ENCODE results near the gene LSM12.

Gene LSM12

GRCh38 chr17:44084921-44085320, 18.4 kb upstream of the LSM12 start:
- H3K4me3 ChIP-seq (ENCODE audit: insufficient read depth, low read depth, low read length, poor library complexity, severe bottlenecking), result no peak overlapping the region
- H3K27ac ChIP-seq (ENCODE audit: insufficient read depth, low read length, poor library complexity, severe bottlenecking), result no peak overlapping the region
- H3K9me3 ChIP-seq (ENCODE audit: control insufficient read depth, low read length), result no peaks in the 10 kb centered on the region
- peaks cover 41% of the 10 kb centered on the region for H3K36me3 ChIP-seq (ENCODE audit: control insufficient read depth, insufficient read depth, low read length)
- no peak for DNase-seq
- no peaks in the 10 kb centered on the region for H3K27me3 ChIP-seq (replicated peaks; ENCODE audit: control insufficient read depth, insufficient read depth, low read length, poor library complexity, severe bottlenecking)
- no peaks in the 10 kb centered on the region for H3K4me1 ChIP-seq (ENCODE audit: control insufficient read depth, insufficient read depth, low read length, poor library complexity, severe bottlenecking)

DNA sequence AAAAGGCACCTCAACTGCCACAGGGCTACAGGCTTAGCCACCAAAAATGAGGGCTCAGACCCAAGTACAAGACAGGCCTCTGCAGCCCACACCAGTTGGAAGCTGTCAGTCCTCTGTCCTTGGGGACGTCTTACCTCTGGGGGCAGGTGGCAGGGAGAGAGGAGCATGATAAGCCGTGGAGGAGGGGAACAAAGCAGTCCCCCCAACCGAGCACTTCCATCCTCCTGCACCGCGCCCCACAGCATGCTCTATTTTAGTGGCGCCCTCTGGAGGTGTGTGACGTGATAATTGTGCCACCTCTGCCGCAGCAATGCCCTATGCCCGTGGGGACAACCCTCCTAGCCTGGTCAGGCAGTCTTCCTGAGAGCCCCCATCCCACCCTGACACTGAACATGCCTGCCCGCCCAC, 17.7 kb upstream of the LSM12 start:
- Histone ChIP-seq H3K4me3 (ENCODE audit: insufficient read depth, low read depth, low read length, poor library complexity, severe bottlenecking) (no peak overlapping the region), H3K4me1 (ENCODE audit: control insufficient read depth, insufficient read depth, low read length, poor library complexity, severe bottlenecking) (no peaks in the 10 kb centered on the region), H3K9me3 (ENCODE audit: control insufficient read depth, low read length) (no peaks in the 10 kb centered on the region), H3K27ac (ENCODE audit: insufficient read depth, low read length, poor library complexity, severe bottlenecking) (no peak overlapping the region), H3K36me3 (ENCODE audit: control insufficient read depth, insufficient read depth, low read length) (peaks cover 42% of the 10 kb centered on the region), H3K27me3 (replicated peaks; ENCODE audit: control insufficient read depth, insufficient read depth, low read length, poor library complexity, severe bottlenecking) (no peaks in the 10 kb centered on the region)
- DNase-seq, result no peak

GRCh38 chr17:44083250-44083849, 16.9 kb upstream of the LSM12 start:
- no peaks in the 10 kb centered on the region for H3K4me1 ChIP-seq (ENCODE audit: control insufficient read depth, insufficient read depth, low read length, poor library complexity, severe bottlenecking)
- H3K9me3 ChIP-seq (ENCODE audit: control insufficient read depth, low read length), result no peaks in the 10 kb centered on the region
- no peak overlapping the region for H3K4me3 ChIP-seq (ENCODE audit: insufficient read depth, low read depth, low read length, poor library complexity, severe bottlenecking)
- no peaks in the 10 kb centered on the region for H3K27me3 ChIP-seq (replicated peaks; ENCODE audit: control insufficient read depth, insufficient read depth, low read length, poor library complexity, severe bottlenecking)
- no peak overlapping the region for H3K27ac ChIP-seq (ENCODE audit: insufficient read depth, low read length, poor library complexity, severe bottlenecking)
- peaks cover 42% of the 10 kb centered on the region for H3K36me3 ChIP-seq (ENCODE audit: control insufficient read depth, insufficient read depth, low read length)
- no peak for DNase-seq

DNA sequence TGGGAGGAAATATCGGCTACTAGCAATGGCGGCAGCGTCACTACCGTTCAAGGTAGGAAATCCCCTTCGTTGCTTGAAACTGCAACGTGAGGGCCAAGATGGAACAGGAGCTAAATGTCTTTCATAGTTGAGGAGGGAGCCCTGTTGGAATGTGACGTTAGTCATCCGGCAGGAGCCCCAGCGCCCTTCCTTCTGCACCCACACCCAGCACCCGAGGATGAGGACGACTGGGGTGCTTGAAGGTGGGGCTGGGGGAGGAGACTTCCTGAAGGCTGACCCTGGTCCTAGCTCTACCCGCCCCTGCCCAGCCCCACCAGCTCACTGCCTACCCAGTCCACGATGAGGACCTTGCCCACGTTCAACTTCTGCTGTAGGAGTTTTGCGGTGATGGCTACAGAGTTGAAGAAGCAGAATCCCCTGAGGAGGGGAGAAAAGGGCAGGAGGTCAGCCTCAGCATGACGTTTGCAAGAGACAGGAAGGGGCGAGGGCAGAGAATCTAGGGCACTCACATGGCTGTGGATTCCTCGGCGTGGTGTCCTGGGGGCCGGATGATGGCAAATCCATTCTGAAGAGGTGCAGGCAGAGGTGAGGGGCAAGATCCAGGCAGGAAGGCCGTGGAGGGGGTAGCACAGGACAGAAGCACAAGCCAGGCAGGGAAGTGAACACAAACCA, 15.9 kb upstream of the LSM12 start:
- Histone ChIP-seq H3K36me3 (ENCODE audit: control insufficient read depth, insufficient read depth, low read length) (peaks cover 51% of the 10 kb centered on the region), H3K27me3 (replicated peaks; ENCODE audit: control insufficient read depth, insufficient read depth, low read length, poor library complexity, severe bottlenecking) (no peaks in the 10 kb centered on the region), H3K4me3 (ENCODE audit: insufficient read depth, low read depth, low read length, poor library complexity, severe bottlenecking) (no peak overlapping the region), H3K4me1 (ENCODE audit: control insufficient read depth, insufficient read depth, low read length, poor library complexity, severe bottlenecking) (no peaks in the 10 kb centered on the region), H3K27ac (ENCODE audit: insufficient read depth, low read length, poor library complexity, severe bottlenecking) (no peak overlapping the region), H3K9me3 (ENCODE audit: control insufficient read depth, low read length) (no peaks in the 10 kb centered on the region)
- DNase-seq, result no peak

DNA sequence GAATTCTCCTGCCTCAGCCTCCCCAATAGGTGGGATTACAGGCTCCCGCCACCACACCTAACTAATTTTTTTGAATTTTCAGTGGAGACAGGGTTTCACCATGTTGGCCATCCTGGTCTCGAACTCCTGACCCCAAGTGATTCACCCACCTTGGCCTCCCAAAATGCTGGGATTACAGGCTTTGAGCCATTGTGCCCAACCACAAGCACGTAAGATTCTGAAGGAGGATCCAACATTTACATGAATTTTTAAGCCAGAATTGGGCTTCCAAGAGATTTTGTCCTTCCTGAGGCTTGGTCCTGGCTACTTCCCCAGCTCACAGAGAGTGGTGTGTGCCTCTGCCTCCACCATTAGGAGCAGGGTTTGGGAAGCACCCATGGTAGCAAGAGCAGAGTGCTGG, 15.2 kb upstream of the LSM12 start:
- H3K4me1 ChIP-seq (ENCODE audit: control insufficient read depth, insufficient read depth, low read length, poor library complexity, severe bottlenecking), result no peaks in the 10 kb centered on the region
- no peak overlapping the region for H3K4me3 ChIP-seq (ENCODE audit: insufficient read depth, low read depth, low read length, poor library complexity, severe bottlenecking)
- H3K36me3 ChIP-seq (ENCODE audit: control insufficient read depth, insufficient read depth, low read length), result peaks cover 54% of the 10 kb centered on the region
- no peaks in the 10 kb centered on the region for H3K27me3 ChIP-seq (replicated peaks; ENCODE audit: control insufficient read depth, insufficient read depth, low read length, poor library complexity, severe bottlenecking)
- DNase-seq, result no peak
- no peaks in the 10 kb centered on the region for H3K9me3 ChIP-seq (ENCODE audit: control insufficient read depth, low read length)
- no peak overlapping the region for H3K27ac ChIP-seq (ENCODE audit: insufficient read depth, low read length, poor library complexity, severe bottlenecking)

GRCh38 chr17:44079877-44080821, 13.7 kb upstream of the LSM12 start:
- H3K36me3 ChIP-seq (ENCODE audit: control insufficient read depth, insufficient read depth, low read length), result peaks cover 51% of the 10 kb centered on the region
- H3K27me3 ChIP-seq (replicated peaks; ENCODE audit: control insufficient read depth, insufficient read depth, low read length, poor library complexity, severe bottlenecking), result no peaks in the 10 kb centered on the region
- DNase-seq, result no peak
- H3K4me3 ChIP-seq (ENCODE audit: insufficient read depth, low read depth, low read length, poor library complexity, severe bottlenecking), result no peak overlapping the region
- no peaks in the 10 kb centered on the region for H3K4me1 ChIP-seq (ENCODE audit: control insufficient read depth, insufficient read depth, low read length, poor library complexity, severe bottlenecking)
- no peak overlapping the region for H3K27ac ChIP-seq (ENCODE audit: insufficient read depth, low read length, poor library complexity, severe bottlenecking)
- no peaks in the 10 kb centered on the region for H3K9me3 ChIP-seq (ENCODE audit: control insufficient read depth, low read length)

- no peak overlapping the region for H3K27ac ChIP-seq (ENCODE audit: insufficient read depth, low read length, poor library complexity, severe bottlenecking)
- peaks cover 42% of the 10 kb centered on the region for H3K36me3 ChIP-seq (ENCODE audit: control insufficient read depth, insufficient read depth, low read length)
- no peaks in the 10 kb centered on the region for H3K27me3 ChIP-seq (replicated peaks; ENCODE audit: control insufficient read depth, insufficient read depth, low read length, poor library complexity, severe bottlenecking)
- H3K9me3 ChIP-seq (ENCODE audit: control insufficient read depth, low read length), result no peaks in the 10 kb centered on the region
- no peak overlapping the region for H3K4me3 ChIP-seq (ENCODE audit: insufficient read depth, low read depth, low read length, poor library complexity, severe bottlenecking)
- no peaks in the 10 kb centered on the region for H3K4me1 ChIP-seq (ENCODE audit: control insufficient read depth, insufficient read depth, low read length, poor library complexity, severe bottlenecking)
- no peak for DNase-seq
These were observed 11.9 kb upstream of the LSM12 start for GRCh38 chr17:44078412-44078811.

DNA sequence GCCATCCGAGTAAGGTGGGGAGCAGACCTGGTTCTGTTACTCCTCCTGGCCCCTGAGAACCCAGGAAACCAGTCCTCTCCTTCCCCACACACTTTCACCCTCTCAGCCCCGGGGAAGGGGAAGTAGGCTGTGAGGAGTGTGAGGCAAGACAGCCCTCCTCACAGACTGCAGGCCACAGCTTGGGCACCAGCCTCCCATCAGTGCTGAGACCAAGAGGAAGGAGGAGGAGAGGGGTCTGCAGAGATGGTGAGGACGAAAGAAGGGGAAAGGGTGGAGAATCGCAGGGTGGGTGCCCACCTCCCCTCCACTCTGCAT, 11.1 kb upstream of the LSM12 start:
- no peak for DNase-seq
- H3K9me3 ChIP-seq (ENCODE audit: control insufficient read depth, low read length), result no peaks in the 10 kb centered on the region
- no peaks in the 10 kb centered on the region for H3K4me1 ChIP-seq (ENCODE audit: control insufficient read depth, insufficient read depth, low read length, poor library complexity, severe bottlenecking)
- H3K4me3 ChIP-seq (ENCODE audit: insufficient read depth, low read depth, low read length, poor library complexity, severe bottlenecking), result no peak overlapping the region
- no peaks in the 10 kb centered on the region for H3K27me3 ChIP-seq (replicated peaks; ENCODE audit: control insufficient read depth, insufficient read depth, low read length, poor library complexity, severe bottlenecking)
- H3K36me3 ChIP-seq (ENCODE audit: control insufficient read depth, insufficient read depth, low read length), result peaks cover 34% of the 10 kb centered on the region
- no peak overlapping the region for H3K27ac ChIP-seq (ENCODE audit: insufficient read depth, low read length, poor library complexity, severe bottlenecking)

GRCh38 chr17:44076716-44077594, 10.5 kb upstream of the LSM12 start:
- Histone ChIP-seq H3K27me3 (replicated peaks; ENCODE audit: control insufficient read depth, insufficient read depth, low read length, poor library complexity, severe bottlenecking) (no peaks in the 10 kb centered on the region), H3K36me3 (ENCODE audit: control insufficient read depth, insufficient read depth, low read length) (peaks cover 31% of the 10 kb centered on the region), H3K4me3 (ENCODE audit: insufficient read depth, low read depth, low read length, poor library complexity, severe bottlenecking) (no peak overlapping the region), H3K4me1 (ENCODE audit: control insufficient read depth, insufficient read depth, low read length, poor library complexity, severe bottlenecking) (no peaks in the 10 kb centered on the region), H3K9me3 (ENCODE audit: control insufficient read depth, low read length) (no peaks in the 10 kb centered on the region), H3K27ac (ENCODE audit: insufficient read depth, low read length, poor library complexity, severe bottlenecking) (no peak overlapping the region)
- no peak for DNase-seq

All from effector memory CD4-positive, alpha-beta T cell (primary cell).